ENCODE data around the gene GABRR2.

DNA sequence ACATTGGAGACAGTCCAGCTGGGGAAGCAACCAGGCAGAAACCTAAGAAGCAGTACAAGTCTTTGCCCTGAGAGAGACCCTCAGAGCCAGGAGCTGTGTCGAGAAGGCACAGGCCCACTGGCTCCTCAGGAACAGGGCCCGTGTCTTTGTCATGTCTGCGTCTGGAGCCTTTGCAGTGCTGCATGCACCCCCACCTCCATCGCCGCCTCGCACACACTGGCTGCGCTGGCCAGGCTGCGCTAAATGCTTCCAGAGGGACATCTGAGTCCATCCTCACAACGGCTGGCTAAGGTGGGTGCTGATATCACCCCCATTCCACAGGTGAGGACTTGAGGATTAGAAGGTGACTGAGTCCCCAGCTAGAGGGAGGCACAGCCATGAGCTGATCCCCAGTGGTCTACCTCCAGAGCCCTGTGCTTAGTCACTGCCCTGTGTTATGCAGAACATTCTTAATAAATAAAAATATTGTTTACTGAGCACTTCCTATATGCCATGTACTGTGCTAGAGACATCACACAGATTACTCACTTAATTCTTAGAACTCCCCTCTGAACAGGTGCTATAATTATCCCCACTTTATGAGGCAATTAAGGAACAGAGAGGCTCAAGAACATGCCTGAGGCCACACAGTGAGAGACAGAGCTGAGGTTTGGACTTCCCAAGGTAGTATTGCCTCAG lies 27.6 kb downstream of the GABRR2 start:
- TF ChIP-seq CTCF (conservative IDR thresholded peaks at IDR 0.05; ENCODE audit: low read depth, low read length): no peak
- no peak for TF ChIP-seq EZH2 (IDR thresholded peaks at IDR 0.05; ENCODE audit: low read length, unreplicated experiment)
- no peak for TF ChIP-seq EZH2phosphoT487 (IDR thresholded peaks at IDR 0.05; ENCODE audit: borderline replicate concordance, low read length)
